NCI-H187 (cell line): ENCODE data around the gene SEPTIN2.
"Not testable (repeated sequence)": the region's sequence is repeated elsewhere in the genome, so short reads cannot be mapped to it uniquely, and the experiment has no call there.

Experiments
- DNase-seq, 2 experiments: peaks; one replicate each; lab custom pipeline; 2025; lab: John Stamatoyannopoulos, UW

Gene SEPTIN2

GRCh38 chr2:241315879-241316631, at the start of gene SEPTIN2:
SEPTIN2 (plus strand) TSS chr2:241315925; CDS start chr2:241324233, 8,308 bp downstream.
- DNase-seq = peak in 1 of 2 experiments; percentile 48

DNA sequence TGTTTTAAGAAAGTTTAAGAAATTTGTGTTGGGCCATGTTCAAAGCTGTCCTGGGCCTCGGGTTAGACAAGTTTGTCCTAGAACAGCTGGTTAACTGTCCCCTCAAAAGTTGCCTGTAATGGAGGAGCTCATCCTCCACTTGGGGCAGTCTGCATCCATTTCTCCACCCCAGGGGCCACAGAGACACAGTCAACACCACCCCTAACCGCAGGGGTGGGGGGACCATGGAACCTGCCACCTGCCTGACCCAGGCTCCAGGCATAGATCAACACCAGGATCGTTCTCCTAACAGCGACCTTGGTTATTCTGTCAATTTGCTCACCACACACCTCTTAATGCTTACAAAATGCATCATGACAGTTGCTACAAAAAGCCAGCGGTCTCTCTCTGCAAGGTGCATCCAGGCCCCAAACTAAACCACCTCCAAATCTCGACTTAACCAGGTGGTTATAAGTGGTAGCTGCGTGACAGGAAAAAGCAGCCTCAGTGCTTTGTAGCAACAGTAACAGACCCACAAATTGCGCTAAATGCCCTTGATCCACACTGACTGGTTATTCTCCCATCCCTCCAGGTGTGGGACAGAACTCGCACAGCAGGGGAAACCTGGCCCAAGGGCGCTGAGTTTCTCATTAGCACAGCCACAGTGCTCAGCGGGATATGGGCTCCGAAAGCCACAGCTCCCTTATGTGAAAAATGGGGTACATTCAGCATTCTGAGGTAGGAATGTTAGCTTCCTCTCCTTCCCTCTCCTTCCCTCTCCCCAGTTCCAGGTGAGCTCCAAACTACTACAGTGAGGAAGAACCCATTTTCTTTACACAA, 48.3 kb upstream of the SEPTIN2 start:
- no peak for DNase-seq

- no peak for DNase-seq
These were observed 47.4 kb upstream of the SEPTIN2 start for GRCh38 chr2:241268306-241268705.

DNA sequence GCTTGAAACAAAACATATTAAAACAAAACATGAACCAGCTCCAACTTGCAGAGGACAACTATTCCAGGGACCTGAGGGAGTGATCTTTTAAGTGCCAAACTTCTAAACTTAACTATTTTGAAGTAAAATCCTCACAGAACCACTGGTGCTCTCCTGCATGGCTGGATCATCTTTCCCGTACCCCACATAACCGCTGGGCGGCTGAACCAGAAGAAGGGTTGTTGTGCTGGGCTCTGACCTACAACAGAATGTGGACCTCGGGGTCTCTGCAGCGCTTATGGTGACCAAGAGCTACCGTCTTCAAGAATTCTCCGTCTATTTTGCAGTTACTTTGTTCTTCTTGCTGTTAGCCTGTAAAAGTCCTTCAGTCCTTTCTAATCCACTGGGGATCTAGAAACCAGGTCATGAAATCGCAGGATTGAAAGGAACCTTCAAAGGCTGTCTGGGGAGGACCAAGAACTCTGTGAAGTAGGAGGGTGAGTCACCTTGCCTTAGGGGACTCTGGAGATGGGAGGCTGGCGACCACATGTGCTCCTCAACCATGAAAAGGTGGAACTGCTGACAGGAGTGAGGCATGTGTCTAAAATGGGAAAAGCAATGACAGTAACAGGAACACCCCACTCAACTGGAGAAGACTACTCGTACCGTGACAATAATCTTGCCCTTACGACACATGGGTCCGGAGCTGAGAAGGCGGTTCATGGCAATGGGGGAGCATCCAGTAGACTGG, 46.8 kb upstream of the SEPTIN2 start:
- DNase-seq = no peak

DNA sequence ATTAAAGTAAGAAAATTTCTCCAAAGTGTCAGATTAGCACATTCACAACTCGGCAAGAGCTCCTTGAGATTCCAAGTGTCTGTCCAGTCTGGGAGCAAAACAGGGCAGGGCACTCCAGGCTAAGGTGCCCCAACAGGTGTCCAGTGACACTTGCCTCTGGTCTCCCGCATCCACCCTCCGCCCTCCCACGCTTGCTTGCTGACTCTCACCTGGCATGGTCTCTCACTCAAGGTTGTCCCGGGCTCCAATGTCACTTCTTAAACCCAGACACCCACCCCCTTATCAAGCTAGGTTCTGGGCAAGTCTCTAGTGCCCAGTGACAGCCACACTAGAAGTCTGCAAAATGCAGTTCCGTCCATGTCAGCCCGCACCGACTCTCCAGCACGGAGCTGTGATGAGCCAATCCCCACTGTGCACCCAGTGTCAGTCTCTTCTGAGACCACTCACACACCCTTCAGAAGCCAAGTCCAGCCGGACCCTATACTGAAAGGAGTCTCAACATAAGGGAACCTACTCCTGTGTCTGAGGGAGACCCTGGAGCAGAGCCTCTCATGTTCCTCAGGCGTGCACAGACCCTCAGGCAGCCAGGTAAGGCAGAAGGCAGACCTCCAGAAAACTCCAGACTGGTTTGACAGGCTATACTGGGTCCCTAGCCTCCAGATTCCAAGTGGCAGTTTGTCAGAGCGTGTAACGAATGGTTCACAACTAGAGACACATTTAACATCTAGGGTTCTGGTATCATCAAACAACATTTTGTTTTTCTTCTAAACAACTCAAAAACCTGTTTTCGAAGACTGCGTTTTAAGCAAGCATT, 45.8 kb upstream of the SEPTIN2 start:
- no peak for DNase-seq

DNA sequence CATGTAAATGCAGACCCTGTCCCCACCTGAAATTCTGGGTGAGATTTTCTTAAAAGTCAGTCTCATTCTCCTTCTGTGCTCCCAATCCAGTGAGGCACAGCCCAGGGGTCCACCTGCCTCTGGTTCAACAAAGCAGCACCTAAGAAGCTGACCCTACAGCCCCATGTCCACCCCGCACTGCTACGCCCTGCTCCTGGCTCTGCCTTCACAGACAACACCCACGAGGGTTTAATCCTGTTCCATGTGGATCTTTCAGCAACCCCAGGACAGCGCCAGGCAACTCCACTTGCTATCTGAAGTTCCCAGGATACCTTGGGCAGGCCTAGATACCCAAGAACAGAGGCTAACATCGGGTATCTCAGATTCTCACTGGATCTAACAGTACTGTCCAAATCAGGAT, 45.2 kb upstream of the SEPTIN2 start:
- DNase-seq = no peak

DNA sequence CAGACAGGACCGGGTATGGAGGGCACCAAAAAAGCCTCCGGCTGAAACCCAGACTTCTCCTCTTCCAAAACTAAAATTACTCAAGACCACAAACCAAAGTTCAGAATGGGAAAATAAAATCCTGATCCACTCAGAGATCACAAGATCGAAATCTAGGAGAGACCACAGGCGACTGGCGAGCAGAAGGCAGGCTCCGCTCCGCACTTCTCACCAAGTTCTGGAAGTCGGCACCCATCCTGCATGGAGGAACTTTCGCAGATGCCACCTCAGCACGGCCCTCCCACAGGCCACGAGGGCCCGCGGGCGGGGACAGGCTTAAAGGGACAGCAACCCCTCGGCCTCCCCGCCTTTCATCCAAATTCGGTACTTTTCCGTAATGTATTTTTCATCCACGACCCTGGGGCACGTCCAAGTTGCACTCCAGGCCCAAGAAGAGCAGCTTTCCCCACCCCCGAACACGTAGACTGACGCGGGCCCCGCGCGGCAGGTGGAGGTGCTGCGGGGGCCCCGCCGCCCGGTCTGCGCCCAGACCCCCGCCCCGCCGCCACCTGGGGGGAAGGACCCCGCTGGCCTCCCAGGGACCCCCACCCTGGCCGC, 43.9 kb upstream of the SEPTIN2 start:
- DNase-seq = no peak

DNA sequence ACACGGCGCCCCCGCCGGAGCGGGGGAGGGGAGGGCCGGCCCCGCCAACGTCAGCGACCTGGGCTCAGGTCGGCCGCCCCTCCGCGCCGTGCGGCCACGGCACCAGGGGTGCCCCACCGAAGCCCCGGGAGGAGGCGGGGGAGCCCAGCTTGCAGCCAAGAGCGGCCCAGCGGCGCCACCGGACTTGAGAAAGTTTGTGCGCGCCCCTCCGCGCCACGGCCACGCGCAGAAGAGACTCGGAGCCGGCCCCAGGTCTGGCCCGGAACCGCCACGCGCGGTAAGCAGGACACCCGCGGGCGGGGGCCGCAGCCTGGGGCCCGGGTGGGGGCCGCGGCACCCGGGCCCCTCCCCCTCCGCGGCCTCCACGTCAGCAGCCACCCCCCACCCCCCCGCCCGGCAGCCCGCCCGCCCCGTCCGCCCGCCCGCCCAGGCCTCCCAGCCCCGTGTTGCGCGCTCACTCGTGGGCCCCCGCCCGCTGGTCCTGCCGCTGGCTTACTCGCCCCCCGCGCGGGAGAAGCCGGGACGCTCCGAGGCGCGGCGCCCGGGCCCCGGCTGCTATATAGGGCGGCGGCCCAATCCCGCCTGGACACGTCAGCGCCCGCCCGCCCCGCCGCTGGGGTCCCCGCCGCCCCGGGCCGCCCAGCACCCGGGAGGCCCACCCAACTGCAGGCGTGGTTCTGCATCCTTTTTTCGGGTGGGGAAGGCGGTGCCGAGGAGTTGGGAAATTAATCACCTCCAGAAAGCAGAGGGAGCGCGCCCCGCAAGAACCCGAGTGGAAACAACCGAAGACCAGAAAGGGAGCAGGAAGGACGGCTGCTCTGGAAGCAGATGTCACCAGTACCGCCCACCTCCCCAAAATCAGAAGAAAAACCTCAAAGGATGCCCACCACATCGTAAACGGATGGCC, 43.2 kb upstream of the SEPTIN2 start:
- no peak for DNase-seq

DNA sequence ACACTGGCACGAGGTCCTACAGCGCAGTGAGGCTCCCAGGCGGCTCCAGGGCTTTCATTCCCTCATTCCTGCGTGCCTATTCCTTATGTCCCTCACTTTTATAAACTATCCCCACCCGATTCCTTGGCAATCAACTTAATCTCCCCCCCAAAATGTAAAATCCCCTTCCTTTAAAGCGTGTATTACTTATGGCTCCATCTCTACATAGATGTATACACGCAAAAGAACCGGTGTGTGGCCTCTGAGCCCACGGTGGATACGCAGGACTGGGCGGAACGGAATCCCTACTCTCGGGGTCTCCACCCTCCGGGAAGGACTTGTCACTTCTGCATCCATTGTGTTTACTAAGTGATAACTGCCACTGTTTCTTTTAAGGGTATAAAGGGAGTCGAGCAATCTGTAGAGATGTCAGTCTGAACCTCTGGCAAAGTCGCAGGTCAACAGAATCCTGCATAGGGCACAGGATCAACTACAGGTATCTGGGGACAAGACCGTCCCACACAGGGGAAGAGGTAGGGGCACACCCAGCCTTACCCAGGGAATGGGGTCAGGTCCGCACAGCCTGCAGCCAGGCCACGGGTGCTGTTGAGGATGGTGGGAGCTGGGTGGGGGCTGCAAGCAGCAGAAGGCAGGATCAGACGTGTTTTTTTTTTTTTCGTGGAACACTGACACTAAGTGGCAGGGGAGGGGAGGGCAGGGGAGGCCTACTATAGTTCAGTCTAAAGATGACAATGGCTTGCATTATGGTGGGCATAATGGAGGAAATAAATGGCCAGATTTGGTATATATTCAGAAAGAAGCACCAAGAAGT, 42.3 kb upstream of the SEPTIN2 start:
- DNase-seq = no peak

DNA sequence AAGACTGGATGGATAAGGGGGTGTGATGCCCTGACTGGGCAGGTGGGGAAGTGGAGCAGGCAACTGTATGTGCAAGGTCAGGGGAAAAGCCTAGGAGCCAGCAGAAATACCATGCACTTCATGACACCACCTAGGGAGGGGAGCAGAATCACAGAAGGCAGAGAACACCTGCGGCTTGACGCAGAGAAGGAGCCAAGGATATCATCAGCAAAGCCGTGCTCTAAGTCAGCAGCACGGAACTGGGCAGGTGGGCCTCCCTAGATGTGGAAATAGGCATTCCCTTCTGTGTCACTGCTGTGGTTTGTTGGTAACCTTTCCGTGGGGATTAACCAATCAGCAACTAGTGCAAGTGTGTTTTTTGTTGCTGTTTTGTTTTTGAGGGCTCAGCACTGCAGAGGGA, 41.6 kb upstream of the SEPTIN2 start:
- DNase-seq = no peak

DNA sequence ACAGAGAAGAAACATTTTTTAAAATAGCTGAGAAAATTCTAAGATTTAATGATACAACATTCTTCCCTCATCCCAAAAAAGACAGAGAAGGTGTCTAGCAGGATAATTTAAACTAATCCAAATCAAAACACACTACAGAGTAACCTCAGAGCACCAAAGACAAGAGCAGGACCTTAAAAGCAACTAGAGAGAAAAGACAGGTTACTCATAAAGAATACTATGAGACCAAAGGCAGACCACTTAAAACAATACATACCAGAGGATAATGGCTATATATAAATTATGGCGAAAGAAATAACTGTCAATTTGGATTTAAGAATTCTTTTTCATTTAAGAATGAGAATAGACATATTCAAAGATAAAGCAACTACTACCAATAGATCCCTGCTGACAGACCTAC, 40.2 kb upstream of the SEPTIN2 start:
- DNase-seq = no peak

- no peak for DNase-seq
These were observed 39.8 kb upstream of the SEPTIN2 start for GRCh38 chr2:241275910-241276309.

GRCh38 chr2:241278306-241278705, 37.4 kb upstream of the SEPTIN2 start:
- DNase-seq = not testable (repeated sequence)

- no peak for DNase-seq
These were observed 36.3 kb upstream of the SEPTIN2 start for GRCh38 chr2:241279413-241279812.

DNA sequence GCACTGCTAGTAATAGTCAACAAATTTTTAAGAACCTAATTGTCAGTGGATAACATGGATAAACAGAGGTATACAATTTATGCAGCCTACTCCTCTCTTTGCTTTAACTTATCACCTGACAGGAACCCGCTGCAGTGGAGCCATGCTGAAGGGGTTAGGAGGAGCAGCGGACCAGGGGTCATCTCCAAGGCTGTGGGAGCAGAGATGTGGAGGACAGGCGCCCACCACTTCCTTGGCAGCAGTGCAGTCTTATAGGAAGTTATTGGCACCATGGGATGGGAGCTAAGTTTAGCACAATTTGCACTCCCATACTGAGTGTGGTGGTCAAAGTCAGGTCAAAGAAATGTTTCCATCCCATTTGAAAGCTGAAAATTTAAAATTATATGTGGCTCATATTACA, 35.9 kb upstream of the SEPTIN2 start:
- DNase-seq = no peak

DNA sequence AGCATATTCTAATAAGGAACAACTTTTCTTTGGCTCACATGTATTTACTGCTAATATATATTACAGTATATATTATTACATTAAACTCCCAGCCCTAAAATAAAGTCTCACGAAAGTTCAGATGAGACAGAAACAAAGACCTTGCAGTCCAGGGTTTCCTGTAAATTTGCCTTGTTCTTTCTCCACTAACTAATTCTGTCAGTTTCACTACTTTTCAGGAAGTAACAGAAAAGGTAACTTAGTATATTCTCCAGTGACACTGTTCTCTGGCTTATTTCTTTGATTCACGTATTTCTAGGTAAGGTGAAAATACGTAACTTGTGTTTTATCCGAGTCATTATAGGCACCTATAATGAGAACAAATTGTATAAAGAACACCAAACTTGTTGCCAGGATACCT, 35.4 kb upstream of the SEPTIN2 start:
- DNase-seq = no peak

- no peak for DNase-seq
These were observed 33.2 kb upstream of the SEPTIN2 start for GRCh38 chr2:241282555-241282954.

- DNase-seq = no peak
These were observed 30.1 kb upstream of the SEPTIN2 start for GRCh38 chr2:241285596-241285995.

GRCh38 chr2:241286348-241287090, 29.2 kb upstream of the SEPTIN2 start:
- DNase-seq = no peak
